GM19328 (cell line): ENCODE measurements around the gene ANKRD34A.

Source experiments
- ATAC-seq: cut with Tn5 transposase; IDR thresholded peaks from one replicate; pipeline ENCODE4 v1.9.1; 2021; ENCODE audit warnings: mild to moderate bottlenecking, moderate library complexity; ENCODE audit not compliant: unreplicated experiment

The ANKRD34A gene

GRCh38 chr1:145964328-145965118, at the start of gene ANKRD34A, which contains the start of gene POLR3GL:
ANKRD34A (minus strand) TSS chr1:145964575; CDS start chr1:145961759, 2,816 bp downstream.
POLR3GL (plus strand) TSS chr1:145964690; CDS start chr1:145974866, 10,176 bp downstream.
- peak; percentile 73 for ATAC-seq

DNA sequence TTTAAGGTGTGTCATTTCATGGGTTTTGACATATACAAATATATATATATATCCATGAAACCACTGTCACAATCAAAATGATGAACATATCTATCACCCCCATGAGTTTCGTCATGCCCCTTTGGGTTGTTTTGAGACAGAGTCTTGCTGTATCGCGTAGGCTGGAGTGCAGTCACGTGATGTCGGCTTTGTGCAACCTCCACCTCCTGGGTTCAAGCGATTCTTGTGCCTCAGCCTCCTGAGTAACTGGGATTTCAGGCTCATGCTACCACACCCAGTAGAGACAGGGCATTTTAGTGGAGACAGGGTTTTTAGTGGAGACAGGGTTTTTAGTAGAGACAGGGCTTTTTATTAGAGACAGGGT, 49.2 kb upstream of the ANKRD34A start:
- no peak for ATAC-seq

GRCh38 chr1:146012703-146013558, 48.6 kb upstream of the ANKRD34A start:
- ATAC-seq = no peak

GRCh38 chr1:146010126-146010738, 45.9 kb upstream of the ANKRD34A start:
- ATAC-seq = no peak

DNA sequence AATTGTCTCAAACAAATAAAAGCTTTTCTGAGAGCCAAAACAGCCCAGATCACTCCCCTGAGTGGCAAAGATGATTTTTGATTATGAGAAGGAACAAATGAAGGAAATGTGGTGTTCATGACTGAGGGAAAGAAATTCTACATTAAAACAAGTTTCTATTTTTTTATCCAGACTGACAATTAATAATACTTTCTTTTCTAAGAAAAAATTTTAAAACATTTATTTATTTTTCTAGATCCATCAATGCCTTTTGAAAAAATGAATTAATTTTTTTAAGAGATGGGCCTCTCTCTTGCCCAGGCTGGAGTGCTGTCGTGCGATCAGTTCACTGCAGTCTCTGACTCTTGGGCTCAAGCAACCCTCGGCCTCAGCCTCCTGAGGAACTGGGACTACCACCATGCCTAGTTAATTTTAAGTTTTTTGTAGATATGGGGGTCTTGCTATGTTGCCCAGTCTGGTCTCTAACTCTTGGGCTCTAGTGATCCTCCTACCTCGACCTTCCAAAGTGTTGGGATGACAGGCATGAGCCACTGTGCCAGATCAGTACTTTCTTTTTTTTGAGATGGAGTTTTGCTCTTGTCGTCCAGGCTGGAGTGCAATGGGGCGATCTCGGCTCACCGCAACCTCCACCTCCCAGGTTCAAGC, 43.2 kb upstream of the ANKRD34A start:
- no peak for ATAC-seq

DNA sequence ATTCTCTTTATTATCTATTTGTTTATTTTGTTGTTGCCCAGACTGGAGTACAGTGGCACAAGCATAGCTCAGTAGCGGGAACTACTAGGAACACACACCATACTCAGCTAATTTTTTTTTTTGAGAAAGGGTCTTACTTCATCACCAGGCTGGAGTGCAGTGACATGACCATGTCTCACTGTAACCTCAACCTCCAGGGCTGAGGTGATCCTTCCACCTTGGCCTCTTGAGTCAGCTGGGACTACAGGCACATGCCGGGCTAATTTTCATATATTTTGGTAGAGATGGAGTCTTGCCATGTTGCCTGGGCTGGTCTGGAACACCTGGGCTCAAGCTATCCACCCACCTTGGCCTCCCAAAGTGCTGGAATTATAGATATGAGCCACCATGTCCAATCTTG, 37.3 kb upstream of the ANKRD34A start:
- no peak for ATAC-seq

GRCh38 chr1:145999321-146000024, 35.1 kb upstream of the ANKRD34A start:
- no peak for ATAC-seq

DNA sequence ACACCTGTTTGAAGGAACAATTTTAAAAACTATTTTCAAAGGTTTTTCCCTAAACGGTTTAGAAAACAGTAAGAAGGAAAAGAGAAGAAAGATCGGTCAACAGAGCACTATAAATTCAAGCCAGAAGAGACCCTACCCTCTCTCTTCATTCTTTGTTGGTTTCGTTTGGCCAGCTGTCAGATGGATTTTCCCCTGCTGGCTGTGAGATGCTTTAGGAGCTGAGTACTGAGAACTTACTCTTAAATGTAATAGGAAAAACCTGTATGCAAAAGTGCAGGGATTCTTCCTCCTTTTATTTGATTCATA, 33.3 kb upstream of the ANKRD34A start:
- ATAC-seq = no peak

- ATAC-seq = peak; percentile 36
These were observed 32.8 kb upstream of the ANKRD34A start for GRCh38 chr1:145997016-145997717.

DNA sequence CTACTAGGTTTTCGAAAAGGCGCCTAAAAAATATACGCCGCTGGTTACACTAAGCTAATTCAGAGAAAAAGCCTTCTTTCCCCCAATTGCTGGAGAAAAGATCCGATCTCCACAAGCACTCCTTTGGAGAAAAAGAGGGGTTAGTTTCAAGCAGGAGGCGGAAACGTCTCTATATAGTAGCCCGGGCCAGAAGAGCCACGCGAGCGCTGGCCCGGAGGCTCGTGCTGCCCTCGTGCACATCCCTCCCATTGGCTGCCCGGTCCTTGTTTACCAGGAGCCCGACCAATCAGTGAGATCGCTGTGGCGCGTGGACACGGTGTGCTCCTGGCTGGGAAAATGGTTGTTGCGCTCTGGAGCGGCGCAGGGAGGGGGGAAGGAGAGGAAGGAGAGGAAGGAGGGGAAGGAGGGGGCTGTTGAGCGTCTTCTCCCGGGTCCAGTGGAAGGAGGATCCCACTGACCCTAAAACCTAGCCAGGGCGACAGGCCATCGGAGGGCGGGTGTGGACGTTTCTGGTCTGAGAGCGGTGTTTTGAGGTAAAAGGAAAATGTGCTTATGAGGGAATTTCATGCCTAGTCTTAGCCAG, 32.1 kb upstream of the ANKRD34A start, which contains the start of gene TXNIP:
TSS of gene TXNIP (minus strand) at position 147 of the 583 bp plus-strand sequence. CDS start 313 bp downstream, outside the sequence.
- peak; percentile 90 for ATAC-seq

- ATAC-seq = no peak
These were observed 31.6 kb upstream of the ANKRD34A start for GRCh38 chr1:145995964-145996432.

DNA sequence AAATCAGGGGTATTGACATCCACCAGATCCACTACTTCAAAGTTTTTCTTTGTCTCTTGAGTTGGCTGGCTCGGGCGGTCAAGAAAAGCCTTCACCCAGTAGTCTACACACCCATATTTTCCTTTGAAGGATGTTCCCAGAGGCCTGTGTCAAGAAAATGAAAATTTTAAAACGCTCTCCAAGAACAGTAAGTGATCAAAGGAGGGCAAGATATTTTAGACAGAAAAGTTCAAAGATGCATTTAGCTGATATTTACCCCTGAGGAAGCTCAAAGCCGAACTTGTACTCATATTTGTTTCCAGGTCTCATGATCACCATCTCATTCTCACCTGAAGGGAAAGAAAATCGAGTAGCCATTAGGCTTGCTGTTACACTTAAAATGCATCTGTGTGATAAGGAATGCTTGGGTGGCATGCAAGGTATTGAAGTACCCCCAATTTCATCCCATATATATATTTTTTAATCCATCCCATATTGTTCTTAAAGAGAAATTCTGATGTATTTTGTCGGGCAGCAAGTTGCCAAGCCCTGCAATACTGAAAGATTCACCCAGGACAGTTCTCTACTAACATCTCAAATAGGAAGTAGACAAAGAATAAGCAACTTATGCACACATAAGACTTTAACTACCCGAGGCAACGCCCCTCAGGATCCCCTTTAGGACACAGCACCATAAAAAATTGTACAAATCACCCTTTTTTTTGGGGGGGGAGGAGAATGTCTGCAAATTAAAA, 30.9 kb upstream of the ANKRD34A start:
- no peak for ATAC-seq

- no peak for ATAC-seq
These were observed 30.2 kb upstream of the ANKRD34A start for GRCh38 chr1:145994391-145995120.

DNA sequence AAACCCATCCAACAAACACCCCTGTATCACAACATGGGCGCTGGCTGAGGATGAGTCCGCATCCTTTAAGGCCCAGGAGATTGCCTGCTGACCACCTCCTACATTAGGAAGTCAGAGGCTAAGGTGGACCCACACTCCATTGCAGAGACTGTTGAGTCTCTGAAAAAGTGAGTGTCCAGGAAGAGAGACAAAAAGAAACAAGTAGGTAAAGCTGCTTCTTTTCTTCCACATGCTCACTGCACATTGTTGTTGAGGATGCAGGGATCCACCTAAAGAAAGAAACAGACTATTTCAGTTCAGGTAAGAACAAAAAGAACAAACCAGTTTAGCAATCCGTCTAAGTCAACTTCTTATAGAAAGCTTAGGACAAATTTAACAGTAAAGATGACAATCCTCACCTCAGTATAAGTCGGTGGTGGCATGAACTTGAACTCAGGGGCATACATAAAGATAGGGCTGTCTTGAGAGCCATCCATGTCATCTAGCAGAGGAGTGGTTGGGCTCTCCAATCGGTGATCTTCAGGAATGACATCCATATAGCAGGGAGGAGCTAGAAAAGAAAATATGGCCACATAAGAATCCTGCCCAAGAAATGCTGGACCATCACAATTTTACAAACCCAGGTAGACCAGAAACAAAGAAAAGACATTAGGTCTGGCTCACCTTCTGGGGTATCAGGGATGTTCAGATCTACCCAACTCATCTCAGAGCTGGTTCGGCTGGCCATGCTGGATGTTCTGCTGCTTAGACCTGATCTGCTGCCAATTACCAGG, 29.4 kb upstream of the ANKRD34A start:
- no peak for ATAC-seq

- ATAC-seq = no peak
These were observed 28.7 kb upstream of the ANKRD34A start for GRCh38 chr1:145992958-145993617.

DNA sequence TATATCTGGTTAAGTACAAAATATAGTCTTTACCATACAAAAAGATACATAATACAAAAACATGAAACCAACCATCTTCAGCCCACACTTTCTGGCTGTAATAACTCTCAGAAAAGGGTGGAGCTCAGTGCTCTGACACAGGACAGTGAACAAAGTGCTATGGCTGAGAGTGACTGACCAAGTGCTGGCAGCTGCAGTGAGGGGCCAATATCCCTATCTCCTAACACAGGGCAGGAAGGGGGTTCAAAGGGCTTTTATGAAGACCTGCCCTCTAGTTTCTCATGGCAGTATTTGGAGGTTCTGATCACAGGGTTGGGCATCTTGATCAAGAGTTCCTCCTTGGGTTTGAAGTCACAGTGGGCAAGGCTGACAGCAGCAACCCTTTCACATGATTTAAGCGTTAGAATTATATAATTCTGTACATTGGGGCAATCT, 28.1 kb upstream of the ANKRD34A start:
- no peak for ATAC-seq
